Inflammatory macrophage treated with lipopolysaccharide for 4 hours (primary cell): ENCODE measurements around the gene SGCA.

Experiments
- DNase-seq: peaks from one replicate; pipeline ENCODE4 v3.0.0-alpha.2; 2020

SGCA gene

GRCh38 chr17:50196036-50196435 lies 30.2 kb downstream of the SGCA start:
- DNase-seq: no peak

GRCh38 chr17:50196826-50197225 lies 31.0 kb downstream of the SGCA start:
- no peak for DNase-seq

- DNase-seq: peak; percentile 68
These were observed 32.3 kb downstream of the SGCA start for GRCh38 chr17:50198026-50198669.

DNA sequence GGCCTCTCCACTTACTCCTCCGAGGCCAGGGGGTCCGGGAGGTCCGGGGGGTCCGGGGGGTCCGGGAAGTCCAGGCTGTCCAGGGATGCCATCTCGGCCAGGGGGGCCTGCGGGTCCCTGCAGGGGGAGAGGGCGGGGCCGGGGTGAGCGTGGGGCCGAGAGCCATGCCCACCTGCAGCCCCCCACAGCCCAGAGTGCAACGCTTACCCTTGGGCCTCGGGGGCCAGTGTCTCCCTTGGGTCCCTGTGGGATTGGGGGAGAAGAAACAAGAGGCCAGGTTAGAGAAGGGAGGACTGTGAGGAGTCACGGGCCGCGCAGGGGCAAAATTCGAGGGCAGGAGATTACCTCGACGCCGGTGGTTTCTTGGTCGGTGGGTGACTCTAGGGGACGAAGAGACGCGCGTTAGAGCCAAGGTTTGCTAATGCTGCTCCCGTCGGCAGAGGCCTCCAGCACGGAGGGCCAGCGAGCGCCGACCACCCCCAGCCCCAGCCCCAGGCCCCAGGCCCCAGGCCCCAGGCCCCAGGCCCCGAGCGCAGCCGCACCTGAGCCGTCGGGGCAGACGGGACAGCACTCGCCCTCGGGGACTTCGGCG lies 33.5 kb downstream of the SGCA start:
- no peak for DNase-seq

DNA sequence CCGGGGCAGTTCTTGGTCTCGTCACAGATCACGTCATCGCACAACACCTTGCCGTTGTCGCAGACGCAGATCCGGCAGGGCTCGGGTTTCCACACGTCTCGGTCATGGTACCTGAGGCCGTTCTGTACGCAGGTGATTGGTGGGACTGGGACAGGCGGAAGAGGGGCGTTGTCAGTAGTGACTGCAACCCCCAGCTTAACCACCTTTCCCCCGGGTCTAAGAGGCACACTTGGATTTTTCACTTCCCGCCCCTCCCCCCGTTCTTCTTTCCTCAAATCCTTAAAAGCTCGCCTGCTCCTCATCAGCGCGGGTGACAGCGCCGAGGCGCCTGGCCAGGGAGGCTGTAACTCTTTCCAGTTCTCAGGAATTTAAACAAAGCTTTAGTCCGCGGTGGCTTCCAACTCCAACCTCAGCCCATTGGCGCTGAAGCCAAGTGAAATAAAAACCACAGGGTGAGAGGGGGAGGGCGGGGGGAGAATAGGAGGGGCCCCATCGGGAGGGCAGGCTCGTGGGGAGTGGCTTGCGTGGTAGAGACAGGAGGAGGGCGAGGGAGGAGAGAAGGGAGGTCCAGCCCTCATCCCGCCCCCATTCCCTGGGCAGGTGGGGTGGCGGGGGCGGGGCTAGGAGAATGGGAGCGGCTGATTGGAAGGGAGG lies 34.1 kb downstream of the SGCA start:
- peak; percentile 33 for DNase-seq

DNA sequence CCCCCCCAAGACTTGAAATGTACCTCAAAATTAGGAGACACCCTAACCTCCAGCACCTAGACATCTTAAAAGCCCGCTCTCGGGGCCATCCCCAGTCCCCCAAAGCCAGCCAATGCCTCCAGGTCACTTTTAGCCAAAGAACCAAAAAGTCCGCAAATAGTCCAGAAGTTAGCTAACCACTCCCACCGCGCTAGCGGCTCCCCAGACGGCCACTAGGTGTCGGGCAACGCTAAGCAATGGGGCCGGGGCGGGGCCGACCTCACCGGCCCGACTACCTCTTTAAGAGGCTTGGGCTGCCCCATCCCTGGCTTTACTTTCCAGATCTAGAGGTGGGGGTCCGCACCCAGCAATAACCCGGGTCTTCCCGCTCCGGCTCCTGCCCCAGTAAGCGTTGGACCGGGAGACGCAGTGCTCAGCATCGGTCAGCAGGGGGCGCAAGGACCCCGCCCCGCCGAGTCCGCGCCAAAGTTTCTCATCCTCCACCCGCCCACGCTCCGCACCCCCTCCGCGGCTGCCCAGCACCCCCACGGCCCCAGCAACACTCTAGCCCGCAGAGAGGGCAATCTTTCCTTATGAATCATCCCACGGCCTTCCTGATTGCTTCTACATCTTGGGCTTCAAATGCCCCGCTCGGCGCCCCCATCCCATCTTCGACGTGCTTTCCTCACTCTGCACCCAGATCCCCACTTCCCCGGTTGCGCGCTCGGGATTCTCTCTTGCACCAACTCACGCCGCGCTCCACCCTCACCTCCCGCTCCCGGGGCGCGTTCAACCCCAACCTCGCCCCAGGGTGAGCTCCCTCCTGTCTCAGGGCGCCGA lies 34.9 kb downstream of the SGCA start:
- peak; percentile 75 for DNase-seq

DNA sequence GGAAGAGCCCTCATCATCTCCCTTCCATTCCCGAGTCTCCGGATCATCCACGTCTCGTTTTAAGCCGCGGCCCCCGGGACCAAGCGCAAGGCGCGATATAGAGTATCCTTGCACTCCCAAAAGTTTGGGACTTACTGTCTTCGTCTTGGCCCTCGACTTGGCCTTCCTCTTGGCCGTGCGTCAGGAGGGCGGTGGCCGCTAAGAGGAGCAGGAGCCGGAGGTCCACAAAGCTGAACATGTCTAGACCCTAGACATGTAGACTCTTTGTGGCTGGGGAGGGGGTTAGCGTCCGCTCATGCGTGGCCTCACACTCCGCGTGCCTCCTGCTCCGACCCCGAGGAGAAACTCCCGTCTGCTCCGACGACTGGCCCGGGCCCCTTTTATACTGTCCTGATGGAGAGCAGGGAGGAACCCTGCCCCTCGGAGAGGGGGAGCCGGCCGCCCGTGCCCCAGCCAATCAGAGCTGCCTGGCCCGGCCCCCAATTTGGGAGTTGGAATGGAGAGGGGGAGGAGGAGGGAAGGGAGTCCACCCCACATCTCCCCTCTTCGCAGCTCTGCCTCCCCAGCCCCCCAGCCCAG lies 35.6 kb downstream of the SGCA start, which contains the start of gene COL1A1:
Gene COL1A1, minus strand, starts transcription at position 356 of the 579 bp plus-strand sequence. Its CDS starts 118 bp downstream, at position 238.
- no peak for DNase-seq

DNA sequence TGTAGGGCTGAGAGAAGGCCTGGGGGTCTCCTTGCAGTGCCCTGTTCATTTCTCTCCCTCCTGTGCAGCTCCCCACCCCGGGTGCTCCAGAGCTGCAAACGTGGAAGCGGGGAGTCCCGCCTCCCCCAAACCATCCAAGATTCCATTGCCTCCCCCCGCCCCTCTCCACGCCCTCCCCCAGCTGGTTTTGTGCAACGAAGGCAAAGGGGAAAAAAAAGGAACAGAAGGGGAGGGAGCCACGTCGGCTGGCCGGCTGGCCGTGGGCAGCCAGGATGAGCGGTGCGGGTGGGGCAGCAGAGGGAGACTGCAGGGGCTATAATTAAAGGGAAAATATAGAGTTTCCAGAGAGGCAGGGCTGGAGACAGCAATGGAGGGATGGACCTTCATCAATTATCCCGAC lies 37.3 kb downstream of the SGCA start:
- DNase-seq: no peak

DNA sequence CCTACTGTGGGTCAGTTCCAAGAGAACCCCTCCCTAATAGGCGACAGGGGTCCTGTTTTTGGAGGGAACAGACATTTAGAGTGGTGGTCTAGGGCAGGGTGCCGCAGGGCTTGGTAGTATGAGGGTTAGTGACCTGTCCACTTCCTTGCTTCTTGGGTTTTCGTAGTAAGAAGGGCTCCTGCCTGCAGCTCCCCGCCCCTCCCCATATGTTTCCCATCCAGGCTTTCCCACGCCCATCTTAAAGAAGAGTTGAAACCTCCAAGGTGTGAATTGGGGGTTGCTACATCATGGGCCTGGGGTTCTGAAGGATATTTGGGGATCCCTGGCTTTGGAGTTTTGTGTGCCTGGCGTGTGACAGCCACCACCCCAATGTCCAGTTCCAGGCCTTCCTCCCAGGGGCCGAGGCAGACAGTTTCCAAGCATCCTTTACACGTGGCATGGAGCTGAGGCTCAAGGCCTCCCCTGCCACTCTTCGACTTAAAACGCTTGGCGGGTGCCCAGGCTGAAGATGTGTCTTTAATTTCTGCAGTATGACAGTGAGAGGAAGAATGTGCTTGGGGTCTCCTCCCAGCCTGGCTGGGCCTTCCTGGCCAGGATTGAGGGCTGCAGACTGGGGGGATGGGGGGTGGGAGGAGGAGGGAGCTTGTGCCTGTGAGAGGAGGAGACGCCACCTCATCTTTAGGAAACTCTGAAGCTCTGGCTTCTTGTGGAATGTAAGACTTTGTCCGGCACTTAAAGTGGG lies 38.0 kb downstream of the SGCA start:
- no peak for DNase-seq

DNA sequence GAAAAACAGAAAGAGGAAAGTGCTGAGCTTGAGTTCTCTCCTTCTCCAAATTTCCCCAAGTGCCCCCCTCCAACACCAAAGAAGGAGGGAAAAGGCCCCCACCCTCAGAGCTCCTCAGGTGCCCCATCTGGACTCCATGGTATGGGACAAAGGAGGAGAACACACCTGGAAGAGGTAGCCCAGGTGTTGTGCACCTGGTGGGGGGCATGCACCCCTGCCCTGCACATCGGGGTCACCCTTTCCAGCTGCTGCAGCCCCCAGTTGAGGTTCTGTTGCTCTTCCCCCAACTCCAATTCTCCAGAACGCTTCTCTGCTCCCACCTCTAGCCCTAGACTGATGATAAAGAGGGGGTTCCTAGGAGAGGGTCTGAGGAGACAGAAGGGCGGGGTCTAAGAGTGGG lies 38.6 kb downstream of the SGCA start:
- DNase-seq: no peak

GRCh38 chr17:50205111-50205962 lies 39.5 kb downstream of the SGCA start:
- peak; percentile 24 for DNase-seq

DNA sequence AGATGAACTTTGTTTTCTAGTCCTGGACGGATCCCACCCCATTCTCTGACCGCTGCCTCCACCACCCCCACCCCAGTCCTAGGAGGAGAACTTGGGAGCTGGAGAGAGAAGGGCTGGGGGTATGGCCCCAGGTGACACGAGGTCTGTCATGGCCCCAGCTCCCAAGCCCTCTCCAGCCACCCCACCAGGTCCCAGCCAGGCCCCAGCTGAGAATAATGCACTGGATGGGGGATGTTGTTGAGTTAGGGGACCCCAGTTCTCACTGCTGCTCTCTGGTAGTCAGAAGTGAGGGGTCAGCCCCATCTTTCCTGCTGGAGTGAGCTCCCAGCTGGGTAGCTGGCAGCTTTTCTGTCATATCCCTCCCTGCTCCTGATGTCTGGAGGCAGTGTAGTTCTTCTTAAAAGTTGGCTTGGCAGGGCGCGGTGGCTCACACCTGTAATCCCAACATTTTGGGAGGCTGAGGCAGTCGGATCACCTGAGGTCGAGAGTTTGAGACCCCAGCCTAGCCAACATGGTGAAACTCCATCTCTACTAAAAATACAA lies 40.2 kb downstream of the SGCA start:
- no peak for DNase-seq

GRCh38 chr17:50206604-50207293 lies 40.9 kb downstream of the SGCA start:
- no peak for DNase-seq

- no peak for DNase-seq
These were observed 41.5 kb downstream of the SGCA start for GRCh38 chr17:50207315-50207714.

GRCh38 chr17:50207792-50208567 lies 42.2 kb downstream of the SGCA start:
- no peak for DNase-seq

DNA sequence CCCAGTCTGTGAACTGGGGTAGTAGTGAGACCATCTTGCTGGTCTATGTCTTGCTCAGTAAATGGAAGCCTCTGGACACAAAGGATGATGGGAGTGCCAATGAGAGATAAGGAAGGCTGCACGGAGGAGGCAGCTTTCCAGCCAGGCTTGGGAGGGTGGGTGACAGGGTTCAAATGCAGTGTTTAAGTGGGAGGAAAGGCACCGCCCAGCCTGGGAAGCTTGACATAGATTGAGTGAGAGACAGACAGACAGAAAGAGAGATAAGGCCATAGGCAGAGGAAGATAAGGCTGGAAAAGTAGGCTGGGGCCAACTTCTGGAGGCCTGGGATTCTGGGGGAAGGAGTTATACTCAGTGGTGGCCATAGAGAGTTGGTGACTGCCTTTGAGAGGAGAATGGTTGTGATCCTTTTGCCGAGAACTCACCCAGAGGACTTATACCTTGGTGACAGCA lies 42.8 kb downstream of the SGCA start:
- DNase-seq: no peak

GRCh38 chr17:50209133-50209471 lies 43.3 kb downstream of the SGCA start:
- DNase-seq: no peak

- peak; percentile 25 for DNase-seq
These were observed 43.9 kb downstream of the SGCA start for GRCh38 chr17:50209472-50210239.
